Measurements from ENCODE around the gene XRCC4. TPM values are rescaled to one million over a fixed set of nuclear protein-coding genes. Genes with fewer than 3 reads are reported as not detected.

Gene XRCC4
- total and polyA plus RNA-seq, 4 donors = 2.3 to 4.9 (median 3.0) TPM

GRCh38 chr5:83340511-83340918 is 263.2 kb downstream of the XRCC4 start:
- WGBS = 86% methylated on average over 2 of the region's 2 CpGs
- TF ChIP-seq TAF1 (conservative IDR thresholded peaks at IDR 0.05) (no peak), RXRA (IDR thresholded peaks at IDR 0.05) (no peak), MAX (IDR thresholded peaks at IDR 0.05) (no peak), FOXA1 (IDR thresholded peaks at IDR 0.05) (no peak), SP1 (IDR thresholded peaks at IDR 0.05) (no peak), REST (IDR thresholded peaks at IDR 0.05) (no peak), CTCF (IDR thresholded peaks at IDR 0.05; ENCODE audit: low read depth, low read length, missing input control) (no peak), YY1 (IDR thresholded peaks at IDR 0.05) (no peak), ZBTB33 (IDR thresholded peaks at IDR 0.05) (no peak), HNF4G (IDR thresholded peaks at IDR 0.05) (no peak)

GRCh38 chr5:83341815-83342334 is 264.5 kb downstream of the XRCC4 start:
- TF ChIP-seq TAF1 (conservative IDR thresholded peaks at IDR 0.05) (no peak), GABPA (IDR thresholded peaks at IDR 0.05 in 1 of 2, conservative IDR thresholded peaks at IDR 0.05 in 1 of 2) (no peak), NR2F2 (IDR thresholded peaks at IDR 0.05) (no peak), MAX (IDR thresholded peaks at IDR 0.05) (no peak), EGR1 (IDR thresholded peaks at IDR 0.05; ENCODE audit: low read depth in 2 of 2) (no peak)
- Histone ChIP-seq H3K27me3 (ENCODE audit: control insufficient read depth in 4 of 4, insufficient read depth in 4 of 4, low read length in 3 of 4) (no peaks in the 10 kb centered on the region), H3K9me3 (ENCODE audit: control insufficient read depth in 4 of 4, low read length in 3 of 4) (no peaks in the 10 kb centered on the region), H3K36me3 (ENCODE audit: control insufficient read depth in 4 of 4, insufficient read depth in 3 of 4, low read depth in 1 of 4, low read length in 3 of 4) (no peaks in the 10 kb centered on the region), H3K4me1 (ENCODE audit: control insufficient read depth in 4 of 4, insufficient read depth in 4 of 4, low read length in 3 of 4) (no peaks in the 10 kb centered on the region), H3K27ac (ENCODE audit: low read depth in 1 of 2, low read length in 2 of 2) (no peak overlapping the region), H3K9ac (ENCODE audit: low read depth in 1 of 2, low read length in 2 of 2) (no peak overlapping the region), H3K4me3 (ENCODE audit: low read depth in 1 of 3, low read length in 3 of 3) (no peak overlapping the region)
- WGBS = 77% methylated on average over 3 of the region's 3 CpGs
- no peak for DNase-seq (ENCODE audit: low spot score)

More at GRCh38 chr5:83340511-83340918, 263.2 kb downstream of the XRCC4 start:
- no peak overlapping the region for H3K9ac ChIP-seq (ENCODE audit: low read depth in 1 of 2, low read length in 2 of 2)
- H3K27ac ChIP-seq (ENCODE audit: low read depth in 1 of 2, low read length in 2 of 2) = no peak overlapping the region
- no peaks in the 10 kb centered on the region for H3K9me3 ChIP-seq (ENCODE audit: control insufficient read depth in 4 of 4, low read length in 3 of 4)
- H3K4me1 ChIP-seq (ENCODE audit: control insufficient read depth in 4 of 4, insufficient read depth in 4 of 4, low read length in 3 of 4) = no peaks in the 10 kb centered on the region
- no peaks in the 10 kb centered on the region for H3K27me3 ChIP-seq (ENCODE audit: control insufficient read depth in 4 of 4, insufficient read depth in 4 of 4, low read length in 3 of 4)
- DNase-seq (ENCODE audit: low spot score) = no peak
- H3K36me3 ChIP-seq (ENCODE audit: control insufficient read depth in 4 of 4, insufficient read depth in 3 of 4, low read depth in 1 of 4, low read length in 3 of 4) = no peaks in the 10 kb centered on the region
- H3K4me3 ChIP-seq (ENCODE audit: low read depth in 1 of 3, low read length in 3 of 3) = no peak overlapping the region
